BJ (cell line): ENCODE results near the gene EAF1. TPM values are rescaled to one million over a fixed set of nuclear protein-coding genes. Genes with fewer than 3 reads are reported as not detected.
A peak's percentile ranks its signal among the peaks of the same experiment; 100 is the strongest.
"Not testable (repeated sequence)": the region's sequence is repeated elsewhere in the genome, so short reads cannot be mapped to it uniquely, and the experiment has no call there.

Experiments
- CTCF ChIA-PET: fragments of 350-600 bp; formaldehyde crosslinking; extraction: SDS; loops from one replicate; lab custom pipeline; 2021; ENCODE audit warnings: antibody characterized with exemption, inconsistent platforms; lab: Yijun Ruan, JAX
- POLR2A ChIA-PET: fragments of 300-600 bp; sonication (Branson Sonifier 250); formaldehyde crosslinking; extraction: SDS; loops from one replicate; lab custom pipeline; 2021; ENCODE audit warnings: antibody characterized with exemption; lab: Charles Lee
- DNase-seq: peaks from one replicate; pipeline ENCODE4 v3.0.0-alpha.2; 2011; ENCODE audit warnings: low read depth
- H3K27me3 ChIP-seq: 2 replicates; pipeline ENCODE4 v1.6.0; 2011; ENCODE audit warnings: low read length; ENCODE audit not compliant: control insufficient read depth, insufficient read depth
- H3K36me3 ChIP-seq: 2 replicates; pipeline ENCODE4 v1.5.1; 2011; ENCODE audit warnings: low read length; ENCODE audit not compliant: control insufficient read depth, insufficient read depth
- H3K4me3 ChIP-seq: 2 replicates; pipeline ENCODE4 v1.5.1; 2011; ENCODE audit warnings: low read depth, mild to moderate bottlenecking, control low read depth, low read length
- polyA plus RNA-seq: library from polyadenylated mRNA; depleted of rRNA; stranded (reverse); fragments of >200 nt; gene quantifications from 2 replicates; pipeline ENCODE4 v1.2.3, GENCODE V29; 2011
- TF ChIP-seq, protein P1 (sequence below): IDR thresholded peaks from 2 replicates; pipeline ENCODE4 v1.5.1; 2011; ENCODE audit warnings: low read depth, mild to moderate bottlenecking, control low read depth, inconsistent platforms, low read length, moderate library complexity; ENCODE audit not compliant: insufficient read depth

EAF1 gene
- polyA plus RNA-seq, 1 experiment: 8.6 TPM

DNA sequence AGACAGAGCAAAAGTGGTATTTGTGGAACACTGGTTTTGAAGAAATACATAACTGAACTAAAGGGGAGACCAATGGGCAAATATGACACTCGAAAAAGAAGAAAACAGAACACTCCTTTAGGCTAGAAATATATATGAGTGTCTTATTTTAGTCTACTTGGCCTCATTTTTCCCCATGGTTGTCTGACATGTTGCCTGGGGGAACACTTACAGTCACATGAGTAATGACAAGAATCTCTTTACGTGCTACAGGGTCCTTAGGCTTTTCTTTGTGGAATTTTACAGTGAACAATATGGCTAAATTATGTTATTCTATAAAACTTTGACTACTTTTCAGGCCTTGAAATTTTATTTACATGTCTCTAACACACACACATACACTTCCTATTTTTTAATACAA is 17.6 kb upstream of the EAF1 start:
- Histone ChIP-seq H3K27me3 (no peaks in the 10 kb centered on the region), H3K4me3 (no peak overlapping the region), H3K36me3 (peaks cover 10% of the 10 kb centered on the region)
- DNase-seq: no peak
- CTCF ChIA-PET: interaction anchor here (1.1 kb wide), 1 partner anchor 169 kb away, joined by 5 read pairs; no protein-coding TSS in a partner anchor
- POLR2A ChIA-PET: no interaction called here
- TF ChIP-seq, protein P1, sequence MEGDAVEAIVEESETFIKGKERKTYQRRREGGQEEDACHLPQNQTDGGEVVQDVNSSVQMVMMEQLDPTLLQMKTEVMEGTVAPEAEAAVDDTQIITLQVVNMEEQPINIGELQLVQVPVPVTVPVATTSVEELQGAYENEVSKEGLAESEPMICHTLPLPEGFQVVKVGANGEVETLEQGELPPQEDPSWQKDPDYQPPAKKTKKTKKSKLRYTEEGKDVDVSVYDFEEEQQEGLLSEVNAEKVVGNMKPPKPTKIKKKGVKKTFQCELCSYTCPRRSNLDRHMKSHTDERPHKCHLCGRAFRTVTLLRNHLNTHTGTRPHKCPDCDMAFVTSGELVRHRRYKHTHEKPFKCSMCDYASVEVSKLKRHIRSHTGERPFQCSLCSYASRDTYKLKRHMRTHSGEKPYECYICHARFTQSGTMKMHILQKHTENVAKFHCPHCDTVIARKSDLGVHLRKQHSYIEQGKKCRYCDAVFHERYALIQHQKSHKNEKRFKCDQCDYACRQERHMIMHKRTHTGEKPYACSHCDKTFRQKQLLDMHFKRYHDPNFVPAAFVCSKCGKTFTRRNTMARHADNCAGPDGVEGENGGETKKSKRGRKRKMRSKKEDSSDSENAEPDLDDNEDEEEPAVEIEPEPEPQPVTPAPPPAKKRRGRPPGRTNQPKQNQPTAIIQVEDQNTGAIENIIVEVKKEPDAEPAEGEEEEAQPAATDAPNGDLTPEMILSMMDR: no peak

DNA sequence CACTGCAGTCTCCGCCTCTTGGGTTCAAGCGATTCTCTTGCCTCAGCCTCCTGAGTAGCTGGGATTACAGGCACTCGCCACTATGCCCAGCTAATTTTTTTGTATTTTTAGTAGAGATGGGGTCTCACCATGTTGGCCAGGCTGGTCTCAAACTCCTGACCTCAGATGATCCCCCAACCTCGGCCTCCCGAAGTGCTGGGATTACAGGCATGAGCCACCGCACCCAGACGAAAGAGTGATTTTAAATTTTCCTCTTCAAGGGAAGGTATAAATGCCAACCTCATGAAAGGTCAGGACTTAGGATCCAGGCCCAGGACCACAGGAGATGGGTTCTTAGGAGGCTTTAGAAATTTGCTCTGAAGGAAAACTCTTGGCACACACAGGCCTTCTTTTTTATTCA is 16.4 kb upstream of the EAF1 start:
- POLR2A ChIA-PET, DNase-seq, CTCF ChIA-PET, H3K4me3 ChIP-seq, H3K27me3 ChIP-seq: not testable (repeated sequence)
- H3K36me3 ChIP-seq: peaks cover 16% of the 10 kb centered on the region

DNA sequence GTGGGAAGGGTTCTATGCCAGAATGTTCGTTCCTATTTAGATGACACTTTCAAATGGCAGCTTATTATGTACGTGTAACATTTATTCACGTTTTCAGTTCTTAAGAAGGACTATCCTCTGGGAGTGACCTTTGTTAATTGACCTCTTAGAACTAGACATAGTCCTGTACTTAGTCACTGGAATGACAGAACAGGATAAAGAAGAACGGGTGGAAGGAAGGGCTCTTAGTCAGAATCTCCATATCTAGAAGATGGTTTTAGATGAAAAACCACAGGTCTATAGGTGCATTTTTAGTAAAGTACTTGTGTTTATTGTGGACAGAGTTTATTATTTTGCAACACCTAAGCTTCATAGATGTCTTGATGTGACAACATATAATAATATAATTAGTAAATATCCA is 6.5 kb upstream of the EAF1 start:
- peaks cover 4% of the 10 kb centered on the region; the same call in 1 of the 2 replicates for H3K36me3 ChIP-seq
- ChIA-PET POLR2A (no interaction called here), CTCF (no interaction called here)
- no peak overlapping the region for H3K4me3 ChIP-seq
- H3K27me3 ChIP-seq: no peaks in the 10 kb centered on the region
- DNase-seq: no peak
- TF ChIP-seq, protein P1: no peak

DNA sequence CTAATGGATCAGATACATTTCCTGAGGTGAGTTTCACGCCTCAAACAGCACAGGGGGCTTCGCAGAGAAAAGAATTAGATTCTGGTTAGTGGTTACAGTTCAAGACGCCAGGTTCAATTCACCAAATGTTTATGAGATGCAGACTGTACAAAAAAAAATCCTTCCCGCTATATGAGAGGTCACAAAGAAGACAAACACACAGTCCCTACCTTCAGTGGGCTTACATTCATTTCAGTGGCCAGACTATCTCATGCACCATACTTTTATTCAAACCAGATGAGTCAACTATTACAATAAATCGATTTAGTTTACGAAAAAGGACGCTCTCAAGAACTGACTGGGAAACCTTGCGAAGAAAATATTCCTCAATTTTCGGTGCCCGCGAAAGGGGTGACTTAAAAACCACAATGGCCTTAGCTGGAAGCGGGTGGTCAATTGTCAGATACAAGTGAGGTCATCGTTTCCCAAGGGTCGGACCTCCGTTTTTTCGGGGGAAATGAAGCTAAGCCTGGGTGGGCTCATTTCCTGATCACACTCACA is 749 bp upstream of the EAF1 start:
- DNase-seq: no peak
- POLR2A ChIA-PET: no interaction called here
- Histone ChIP-seq H3K4me3 (peak overlapping the region; percentile 82), H3K27me3 (no peaks in the 10 kb centered on the region), H3K36me3 (peaks cover 5% of the 10 kb centered on the region; the same call in 1 of the 2 replicates)
- TF ChIP-seq, protein P1: no peak
- CTCF ChIA-PET: interaction anchor here (1.0 kb wide), 1 partner anchor 130 kb away, joined by 3 read pairs; no protein-coding TSS in a partner anchor

DNA sequence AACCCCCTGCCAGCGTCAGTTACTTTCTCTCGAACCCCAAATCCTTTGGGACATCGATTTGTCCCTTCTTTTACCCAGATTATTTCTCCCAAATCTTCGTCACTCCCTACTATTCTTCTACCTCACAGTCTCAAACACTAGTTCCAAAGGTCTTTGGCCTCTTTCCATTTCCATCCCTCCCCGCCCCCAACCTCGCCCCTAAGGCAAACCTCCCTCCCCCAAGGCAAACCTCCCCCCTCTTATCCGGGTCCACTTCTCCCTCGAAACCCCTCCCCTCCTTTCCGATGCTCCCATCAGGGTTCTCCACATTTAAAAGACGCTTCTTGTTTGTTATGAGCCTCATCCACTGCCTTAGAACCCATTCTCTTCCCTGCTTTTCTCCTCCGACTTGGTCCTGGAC is 583 bp downstream of the EAF1 start:
- H3K27me3 ChIP-seq: no peaks in the 10 kb centered on the region
- peaks cover 4% of the 10 kb centered on the region; the same call in 1 of the 2 replicates for H3K36me3 ChIP-seq
- ChIA-PET CTCF (interaction anchor here (1.0 kb wide), 1 partner anchor 129 kb away, joined by 3 read pairs; no protein-coding TSS in a partner anchor), POLR2A (no interaction called here)
- TF ChIP-seq, protein P1: no peak
- DNase-seq: no peak
- H3K4me3 ChIP-seq: peak overlapping the region; percentile 82

DNA sequence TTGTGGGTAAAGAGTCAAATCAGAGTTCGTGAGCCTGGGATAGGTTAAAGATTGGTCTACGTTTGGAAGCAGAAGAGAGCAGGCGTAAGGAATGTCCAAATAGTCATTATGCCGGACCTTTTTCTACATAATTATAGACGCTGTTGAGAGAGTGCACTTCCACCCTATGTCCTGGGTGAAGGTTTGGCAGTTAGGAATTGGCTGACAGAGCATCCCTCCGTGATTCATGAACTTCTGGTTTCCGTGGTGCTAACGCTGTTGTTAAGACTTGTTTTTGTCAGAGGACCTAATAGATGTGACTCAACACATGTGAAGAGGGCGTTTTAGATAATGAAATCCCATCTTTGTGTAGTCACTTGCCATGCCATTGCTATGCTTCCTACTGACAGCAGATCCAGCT is 1.1 kb downstream of the EAF1 start:
- DNase-seq: peak; percentile 20
- CTCF ChIA-PET: no interaction called here
- H3K36me3 ChIP-seq: peaks cover 4% of the 10 kb centered on the region; the same call in 1 of the 2 replicates
- POLR2A ChIA-PET: no interaction called here
- TF ChIP-seq, protein P1: no peak
- H3K27me3 ChIP-seq: no peaks in the 10 kb centered on the region
- peak overlapping the region; percentile 82 for H3K4me3 ChIP-seq
